Thoracic aorta (tissue), 2 donors: ENCODE measurements around the gene TMEM63B. TPM values are rescaled to one million over a fixed set of nuclear protein-coding genes. Genes with fewer than 3 reads are reported as not detected.

Experiments used
- ATAC-seq: fragments of 150-250 bp; one replicate; pipeline ENCODE4 v1.8.0; 2017; ENCODE audit warnings: low read depth; ENCODE audit not compliant: insufficient number of reproducible peaks, low FRiP score
- DNase-seq: peaks from one replicate; pipeline ENCODE4 v3.0.0-alpha.2; 2020; ENCODE audit warnings: low spot score
- H3K27ac ChIP-seq, 2 donors: fragments of 200-600 bp; sonication (generic); 1 replicate in 1 of 2; 2 replicates in 1 of 2; pipeline ENCODE4 v1.5.1; 2016; ENCODE audit warnings: mild to moderate bottlenecking in 2 of 2, moderate library complexity in 2 of 2
- H3K27me3 ChIP-seq: fragments of 200-600 bp; sonication (generic); replicated peaks from 2 replicates; pipeline ENCODE4 v1.6.0; 2016; ENCODE audit warnings: mild to moderate bottlenecking; ENCODE audit not compliant: insufficient read depth
- H3K36me3 ChIP-seq: fragments of 200-600 bp; sonication (generic); one replicate; pipeline ENCODE4 v1.5.1; 2016
- H3K4me1 ChIP-seq, 2 donors: fragments of 200-600 bp; sonication (generic); 1 replicate in 1 of 2; 2 replicates in 1 of 2; pipeline versions ENCODE4 v1.5.1 to v1.6.0; 2016; ENCODE audit warnings: low read depth in 2 of 2, mild to moderate bottlenecking in 1 of 2; ENCODE audit not compliant: control insufficient read depth in 1 of 2
- H3K4me3 ChIP-seq: fragments of 200-600 bp; sonication (generic); 2 replicates; pipeline ENCODE4 v1.5.1; 2016; ENCODE audit warnings: mild to moderate bottlenecking
- H3K9me3 ChIP-seq: fragments of 200-600 bp; sonication (generic); 2 replicates; pipeline ENCODE4 v1.5.1; 2016
- CTCF ChIP-seq: fragments of 200-600 bp; sonication (generic); IDR thresholded peaks from one replicate; pipeline ENCODE4 v1.5.1; 2019; ENCODE audit warnings: antibody characterized with exemption
- total RNA-seq, 2 donors: library from RNA; depleted of rRNA; stranded (reverse); fragments of >200 nt; gene quantifications; one replicate each; pipeline versions ENCODE4 v1.1.0 to v1.2.3, GENCODE V29; 2016

The TMEM63B gene
- total RNA-seq, 2 donors from 2014 or later = 21.9 to 43.4 TPM

- H3K4me1 ChIP-seq = peaks cover 0 to 3% of the 10 kb centered on the region in 2 donors
- TF ChIP-seq CTCF = peak; percentile 100
- ATAC-seq (no peak), DNase-seq (no peak)
- peaks cover 21% of the 10 kb centered on the region for H3K36me3 ChIP-seq
- no peaks in the 10 kb centered on the region for H3K9me3 ChIP-seq
- H3K27ac ChIP-seq = no peak overlapping the region
- no peak overlapping the region for H3K4me3 ChIP-seq
- H3K27me3 ChIP-seq = no peaks in the 10 kb centered on the region
These were observed 24.2 kb downstream of the TMEM63B start for GRCh38 chr6:44151348-44152108.

DNA sequence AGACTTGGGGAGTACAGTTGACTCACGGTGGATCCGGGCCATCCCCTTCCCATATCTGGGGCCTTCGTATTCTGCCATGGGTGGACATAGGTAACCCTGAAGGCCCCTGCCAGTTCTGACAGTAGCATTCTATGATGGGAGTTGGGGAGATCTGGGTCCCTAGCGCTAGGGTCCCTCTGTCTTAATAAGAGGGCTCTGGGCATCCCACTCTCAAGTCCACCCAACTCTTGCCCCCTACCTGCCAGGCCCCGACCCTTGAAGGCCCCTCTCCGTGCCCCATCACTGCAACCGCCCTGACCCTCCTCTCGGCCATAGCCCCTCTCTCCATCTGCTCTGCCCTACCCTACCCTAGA is 24.7 kb downstream of the TMEM63B start:
- Histone ChIP-seq H3K27me3 (no peaks in the 10 kb centered on the region), H3K4me3 (no peak overlapping the region), H3K9me3 (no peaks in the 10 kb centered on the region), H3K36me3 (peaks cover 17% of the 10 kb centered on the region), H3K4me1 (peaks cover 0 to 3% of the 10 kb centered on the region in 2 donors), H3K27ac (no peak overlapping the region)
- TF ChIP-seq CTCF = peak; percentile 32
- no peak for ATAC-seq
- DNase-seq = no peak

GRCh38 chr6:44152533-44152932 is 25.2 kb downstream of the TMEM63B start:
- H3K4me1 ChIP-seq = peaks cover 0 to 3% of the 10 kb centered on the region in 2 donors
- no peaks in the 10 kb centered on the region for H3K27me3 ChIP-seq
- H3K27ac ChIP-seq = no peak overlapping the region
- ATAC-seq = no peak
- DNase-seq = no peak
- no peaks in the 10 kb centered on the region for H3K9me3 ChIP-seq
- no peak for TF ChIP-seq CTCF
- peaks cover 17% of the 10 kb centered on the region for H3K36me3 ChIP-seq
- no peak overlapping the region for H3K4me3 ChIP-seq

GRCh38 chr6:44154067-44154466 is 26.7 kb downstream of the TMEM63B start:
- ATAC-seq (no peak), DNase-seq (no peak)
- Histone ChIP-seq H3K4me1 (peaks cover 0 to 3% of the 10 kb centered on the region in 2 donors), H3K27me3 (no peaks in the 10 kb centered on the region), H3K36me3 (peaks cover 6% of the 10 kb centered on the region), H3K9me3 (no peaks in the 10 kb centered on the region), H3K4me3 (no peak overlapping the region), H3K27ac (no peak overlapping the region)
- no peak for TF ChIP-seq CTCF

GRCh38 chr6:44156494-44157151 is 29.3 kb downstream of the TMEM63B start:
- no peak overlapping the region for H3K27ac ChIP-seq
- ATAC-seq = no peak
- TF ChIP-seq CTCF = no peak

More at GRCh38 chr6:44156494-44157151, 29.3 kb downstream of the TMEM63B start:
- DNase-seq = no peak
- Histone ChIP-seq H3K27me3 (no peaks in the 10 kb centered on the region), H3K9me3 (no peaks in the 10 kb centered on the region), H3K4me3 (no peak overlapping the region), H3K4me1 (peaks cover 0 to 1% of the 10 kb centered on the region in 2 donors), H3K36me3 (no peaks in the 10 kb centered on the region)
